HG03432 (cell line): ENCODE results near the gene ATXN7.
A peak's percentile ranks its signal among the peaks of the same experiment; 100 is the strongest.

Source experiments
- ATAC-seq: cut with Tn5 transposase; IDR thresholded peaks from one replicate; pipeline ENCODE4 v1.9.1; 2021; ENCODE audit warnings: mild to moderate bottlenecking, moderate library complexity; ENCODE audit not compliant: unreplicated experiment

ATXN7 gene

GRCh38 chr3:63864008-63864964 is 619 bp downstream of the ATXN7 start:
- peak; percentile 60 for ATAC-seq

- no peak for ATAC-seq
These were observed 1.3 kb downstream of the ATXN7 start for GRCh38 chr3:63864965-63865327.

- no peak for ATAC-seq
These were observed 3.6 kb downstream of the ATXN7 start for GRCh38 chr3:63867225-63867624.

GRCh38 chr3:63869940-63870614 is 6.4 kb downstream of the ATXN7 start:
- ATAC-seq: no peak

GRCh38 chr3:63870615-63871005 is 6.9 kb downstream of the ATXN7 start:
- no peak for ATAC-seq

GRCh38 chr3:63872135-63872924 is 8.7 kb downstream of the ATXN7 start:
- no peak for ATAC-seq

- ATAC-seq: no peak
These were observed 11.1 kb downstream of the ATXN7 start for GRCh38 chr3:63874769-63875168.

- no peak for ATAC-seq
These were observed 11.8 kb downstream of the ATXN7 start for GRCh38 chr3:63875510-63875909.

- no peak for ATAC-seq
These were observed 12.6 kb downstream of the ATXN7 start for GRCh38 chr3:63876260-63876659.

- ATAC-seq: no peak
These were observed 14.2 kb downstream of the ATXN7 start for GRCh38 chr3:63877737-63878393.

GRCh38 chr3:63878394-63879060 is 14.9 kb downstream of the ATXN7 start:
- no peak for ATAC-seq

- ATAC-seq: no peak
These were observed 17.0 kb downstream of the ATXN7 start for GRCh38 chr3:63880653-63881052.

GRCh38 chr3:63886858-63887257 is 23.2 kb downstream of the ATXN7 start:
- no peak for ATAC-seq

- ATAC-seq: no peak
These were observed 27.9 kb downstream of the ATXN7 start for GRCh38 chr3:63891518-63891917.

- ATAC-seq: no peak
These were observed 29.2 kb downstream of the ATXN7 start for GRCh38 chr3:63892773-63893352.

- ATAC-seq: peak; percentile 35
These were observed 31.9 kb downstream of the ATXN7 start for GRCh38 chr3:63895422-63896189.

GRCh38 chr3:63896332-63897030 is 32.8 kb downstream of the ATXN7 start:
- peak; percentile 76 for ATAC-seq

- no peak for ATAC-seq
These were observed 36.3 kb downstream of the ATXN7 start for GRCh38 chr3:63900010-63900409.

GRCh38 chr3:63900459-63900858 is 36.8 kb downstream of the ATXN7 start:
- ATAC-seq: no peak
